HCT116 (cell line): ENCODE data around the gene ACBD6. TPM values are rescaled to one million over a fixed set of nuclear protein-coding genes. Genes with fewer than 3 reads are reported as not detected.

Experiments used
- ATAC-seq: fragments of 200-7000 bp; cut with Tn5 transposase; 2 replicates; pipeline ENCODE4 v1.9.1; 2020; ENCODE audit warnings: mild to moderate bottlenecking, moderate library complexity
- BruUV-seq: library from RNA; stranded (reverse); fragments of 400-500 nt; replicated peaks from 2 replicates; lab custom pipeline; 2021; lab: Mats Ljungman, UMichigan
- CTCF ChIA-PET: fragments of 300-600 bp; sonication (Branson Sonifier 250); formaldehyde crosslinking; loops from one replicate; lab custom pipeline; 2021; ENCODE audit warnings: antibody characterized with exemption; lab: Charles Lee
- POLR2A ChIA-PET: fragments of 300-600, 350-600 bp; sonication (Branson Sonifier 250); formaldehyde crosslinking; loops from one replicate; lab custom pipeline; 2021; ENCODE audit warnings: antibody characterized with exemption; lab: Charles Lee
- RAD21 ChIA-PET, 2 experiments: fragments of 300-600 bp; sonication (Branson Sonifier 250); formaldehyde crosslinking; loops; one replicate each; lab custom pipeline; 2023; ENCODE audit warnings: low total read pairs in 2 of 2; ENCODE audit not compliant: uncharacterized antibody in 2 of 2, unreplicated experiment in 2 of 2, low non-redundant PET in 1 of 2; lab: Charles Lee
- DNase-seq: peaks from one replicate; pipeline ENCODE4 v3.0.0-alpha.2; 2010; ENCODE audit warnings: low read depth, low spot score
- H2AFZ ChIP-seq: fragments of 200-600 bp; shearing (Covaris generic), sonication (generic); 2 replicates; pipeline ENCODE4 v1.6.1; 2017; ENCODE audit warnings: low read depth, mixed run types, mixed read lengths, antibody characterized with exemption, low read length; ENCODE audit not compliant: poor library complexity, severe bottlenecking
- H3K27ac ChIP-seq: 2 replicates; pipeline ENCODE4 v1.5.1; 2012; ENCODE audit warnings: low read depth, low read length
- H3K27me3 ChIP-seq: fragments of 200-600 bp; sonication (generic); 2 replicates; pipeline ENCODE4 v1.6.1; 2016; ENCODE audit warnings: mixed run types, low read length, mixed read lengths; ENCODE audit not compliant: insufficient read depth
- H3K36me3 ChIP-seq, 2 experiments: fragments of 200-500 bp in 1 of 2; fragments of 200-600 bp in 1 of 2; sonication (Bioruptor generic) in 1 of 2; sonication (generic) in 1 of 2; 2 replicates each; pipeline versions ENCODE4 v1.5.1 to v1.6.1; 2014 to 2016; ENCODE audit warnings: low read length in 2 of 2, inconsistent platforms in 1 of 2, mixed read lengths in 1 of 2, mixed run types in 1 of 2; ENCODE audit not compliant: insufficient read depth in 2 of 2, control insufficient read depth in 1 of 2
- H3K4me1 ChIP-seq, 2 experiments: fragments of 200-600 bp in 1 of 2; sonication (generic) in 1 of 2; 2 replicates each; pipeline versions ENCODE4 v1.5.1 to v1.6.1; 2012 to 2017; ENCODE audit warnings: low read length in 2 of 2, inconsistent platforms in 1 of 2, mild to moderate bottlenecking in 1 of 2, mixed read lengths in 1 of 2, mixed run types in 1 of 2, moderate library complexity in 1 of 2; ENCODE audit not compliant: insufficient read depth in 2 of 2, control insufficient read depth in 1 of 2
- H3K4me2 ChIP-seq: fragments of 200-600 bp; sonication (generic); 2 replicates; pipeline ENCODE4 v1.6.1; 2017; ENCODE audit warnings: mixed run types, low read length, mixed read lengths
- H3K4me3 ChIP-seq, 2 experiments: fragments of 200-600 bp in 1 of 2; sonication (generic) in 1 of 2; replicated peaks in 1 of 2; 2 replicates each; pipeline ENCODE4 v1.5.1; 2011 to 2016; ENCODE audit warnings: low read length in 2 of 2, control low read depth in 1 of 2, low read depth in 1 of 2, mild to moderate bottlenecking in 1 of 2, mixed read lengths in 1 of 2, mixed run types in 1 of 2
- H3K79me2 ChIP-seq: fragments of 200-600 bp; sonication (generic); 2 replicates; pipeline ENCODE4 v1.6.1; 2017; ENCODE audit warnings: mild to moderate bottlenecking, mixed run types, low read length, moderate library complexity, mixed read lengths; ENCODE audit not compliant: insufficient read depth
- H3K9ac ChIP-seq: fragments of 200-600 bp; sonication (generic); 2 replicates; pipeline ENCODE4 v1.6.1; 2016; ENCODE audit warnings: low read length, mixed read lengths
- H3K9me2 ChIP-seq: fragments of 200-600 bp; sonication (generic), shearing (Covaris generic); 2 replicates; pipeline ENCODE4 v1.6.1; 2017; ENCODE audit warnings: mixed run types, mild to moderate bottlenecking, moderate library complexity; ENCODE audit not compliant: insufficient read depth
- H3K9me3 ChIP-seq, 2 experiments: fragments of 200-500 bp in 1 of 2; fragments of 200-600 bp in 1 of 2; sonication (Bioruptor generic) in 1 of 2; sonication (generic) in 1 of 2; 2 replicates each; pipeline ENCODE4 v1.6.1; 2014 to 2017; ENCODE audit warnings: low read length in 2 of 2, mixed read lengths in 2 of 2, inconsistent platforms in 1 of 2, low read depth in 1 of 2, mild to moderate bottlenecking in 1 of 2, mixed run types in 1 of 2, moderate library complexity in 1 of 2; ENCODE audit not compliant: control insufficient read depth in 1 of 2, insufficient read depth in 1 of 2
- H4K20me1 ChIP-seq: fragments of 200-600 bp; sonication (generic), shearing (Covaris generic); 2 replicates; pipeline ENCODE4 v1.6.1; 2017; ENCODE audit warnings: mixed run types, mild to moderate bottlenecking, moderate library complexity; ENCODE audit not compliant: insufficient read depth
- CBX3 ChIP-seq: IDR thresholded peaks from 2 replicates; pipeline ENCODE4 v1.6.1; 2012; ENCODE audit warnings: low read depth
- CEBPB ChIP-seq: IDR thresholded peaks from 2 replicates; pipeline ENCODE4 v1.6.1; 2012; ENCODE audit warnings: low read depth
- EGR1 ChIP-seq: IDR thresholded peaks from 2 replicates; pipeline ENCODE4 v1.6.1; 2012; ENCODE audit warnings: low read depth
- ELF1 ChIP-seq: IDR thresholded peaks from 2 replicates; pipeline ENCODE4 v1.6.1; 2012; ENCODE audit warnings: low read depth, borderline replicate concordance
- EZH2 ChIP-seq: fragments of 200-600 bp; sonication (generic); IDR thresholded peaks from 2 replicates; pipeline ENCODE4 v1.6.1; 2017; ENCODE audit warnings: antibody characterized with exemption, mixed run types
- EZH2phosphoT487 ChIP-seq: fragments of 200-600 bp; IDR thresholded peaks from 2 replicates; pipeline ENCODE4 v1.6.1; 2018; ENCODE audit warnings: antibody characterized with exemption, borderline replicate concordance
- FOSL1 ChIP-seq: IDR thresholded peaks from 2 replicates; pipeline ENCODE4 v1.6.1; 2012; ENCODE audit warnings: low read depth
- POLR2A ChIP-seq: IDR thresholded peaks from 2 replicates; pipeline ENCODE4 v1.7.0; 2011; ENCODE audit warnings: borderline replicate concordance; ENCODE audit not compliant: insufficient read depth, insufficient read length; ENCODE audit errors: extremely low read depth
- POLR2AphosphoS5 ChIP-seq: IDR thresholded peaks from 2 replicates; pipeline ENCODE4 v1.6.1; 2011; ENCODE audit warnings: mild to moderate bottlenecking, low read depth, low read length, moderate library complexity
- RAD21 ChIP-seq: IDR thresholded peaks from 2 replicates; pipeline ENCODE4 v1.6.1; 2012; ENCODE audit warnings: low read depth, mild to moderate bottlenecking
- SIN3A ChIP-seq: IDR thresholded peaks from 2 replicates; pipeline ENCODE4 v1.6.1; 2012; ENCODE audit warnings: low read depth
- SP1 ChIP-seq: IDR thresholded peaks from 2 replicates; pipeline ENCODE4 v1.6.1; 2012; ENCODE audit warnings: low read depth
- TCF7L2 ChIP-seq: IDR thresholded peaks from 2 replicates; pipeline ENCODE4 v1.7.0; 2011; ENCODE audit warnings: borderline replicate concordance, inconsistent platforms; ENCODE audit not compliant: insufficient read depth, insufficient read length; ENCODE audit errors: extremely low read depth
- ZFX ChIP-seq: fragments of 450-650 bp; IDR thresholded peaks from 2 replicates; pipeline ENCODE4 v1.6.1; 2017
- ZNF274 ChIP-seq: fragments of 200-500 bp; sonication (Bioruptor generic); IDR thresholded peaks from 2 replicates; pipeline ENCODE4 v1.6.1; 2014; ENCODE audit warnings: mild to moderate bottlenecking, low read depth, low read length, inconsistent platforms
- intact Hi-C: fragments of 100-400 bp; cut with micrococcal nuclease; formaldehyde crosslinking; loops from 2 replicates; pipeline ENCODE4 v1.10.0; 2022
- total RNA-seq: library from RNA; stranded (reverse); gene quantifications from one replicate; pipeline ENCODE4 v1.2.1, GENCODE V29; 2021; ENCODE audit not compliant: unreplicated experiment
- TF ChIP-seq, protein P1 (sequence below): IDR thresholded peaks from 2 replicates; pipeline ENCODE4 v1.6.1; 2012
- TF ChIP-seq, protein P2 (sequence below): IDR thresholded peaks from 2 replicates; pipeline ENCODE4 v1.6.1; 2012
- TF ChIP-seq, protein P3 (sequence below), 3 experiments: fragments of 200-600 bp in 1 of 3; sonication (generic) in 1 of 3; IDR thresholded peaks in 2 of 3; conservative IDR thresholded peaks in 1 of 3; 2 replicates each; pipeline ENCODE4 v1.5.1; 2012 to 2017; ENCODE audit warnings: low read depth in 2 of 3, low read length in 2 of 3, antibody characterized with exemption in 1 of 3, borderline replicate concordance in 1 of 3, control low read depth in 1 of 3, mild to moderate bottlenecking in 1 of 3, mixed read lengths in 1 of 3, mixed run types in 1 of 3, moderate library complexity in 1 of 3; ENCODE audit not compliant: insufficient read depth in 1 of 3

ACBD6 gene
- total RNA-seq, 1 experiment from 2014 or later = 43.2 TPM

DNA sequence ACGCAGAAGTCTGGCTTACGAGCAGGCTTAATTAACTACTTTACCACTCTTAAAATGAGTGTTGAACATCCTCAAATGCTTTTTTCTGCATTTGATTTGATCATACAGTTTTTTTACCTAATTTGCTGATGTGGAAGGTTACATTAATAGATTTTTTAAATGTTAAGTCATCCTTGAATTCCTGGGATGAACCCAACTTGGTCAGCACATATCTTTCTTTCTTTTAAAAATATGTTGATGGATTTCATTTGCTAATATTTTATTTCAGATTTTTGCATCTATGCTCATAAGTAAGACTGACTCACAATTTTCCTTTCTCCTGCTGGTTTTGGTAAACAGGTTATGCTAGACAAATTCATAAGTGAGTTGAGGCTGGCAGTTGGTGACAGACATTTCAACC lies 189.5 kb downstream of the ACBD6 start:
- H3K9me3 ChIP-seq = no peaks in the 10 kb centered on the region
- H3K9me2 ChIP-seq = no peaks in the 10 kb centered on the region
- ATAC-seq (no peak), DNase-seq (no peak)
- ChIA-PET POLR2A (no interaction called here), RAD21 (no interaction called here), CTCF (interaction anchor here (1.3 kb wide), 1 partner anchor 16 kb away, joined by 3 read pairs; no protein-coding TSS in a partner anchor)
- H3K4me1 ChIP-seq = peaks cover 8 to 30% of the 10 kb centered on the region in 2 experiments; a peak in 3 of 4 replicates
- H3K4me2 ChIP-seq = no peak overlapping the region
- H3K27me3 ChIP-seq = no peaks in the 10 kb centered on the region
- no peak overlapping the region for H3K4me3 ChIP-seq
- TF ChIP-seq ZNF274 (no peak), FOSL1 (no peak), POLR2AphosphoS5 (no peak), CBX3 (no peak), EGR1 (no peak), SIN3A (no peak), SP1 (no peak), RAD21 (no peak), ZFX (no peak), CEBPB (no peak), EZH2 (no peak), ELF1 (no peak), TCF7L2 (no peak), POLR2A (no peak), EZH2phosphoT487 (no peak)
- TF ChIP-seq, protein P1, sequence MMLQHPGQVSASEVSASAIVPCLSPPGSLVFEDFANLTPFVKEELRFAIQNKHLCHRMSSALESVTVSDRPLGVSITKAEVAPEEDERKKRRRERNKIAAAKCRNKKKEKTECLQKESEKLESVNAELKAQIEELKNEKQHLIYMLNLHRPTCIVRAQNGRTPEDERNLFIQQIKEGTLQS = no peak
- TF ChIP-seq, protein P2, sequence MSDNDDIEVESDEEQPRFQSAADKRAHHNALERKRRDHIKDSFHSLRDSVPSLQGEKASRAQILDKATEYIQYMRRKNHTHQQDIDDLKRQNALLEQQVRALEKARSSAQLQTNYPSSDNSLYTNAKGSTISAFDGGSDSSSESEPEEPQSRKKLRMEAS = no peak
- TF ChIP-seq, protein P3, sequence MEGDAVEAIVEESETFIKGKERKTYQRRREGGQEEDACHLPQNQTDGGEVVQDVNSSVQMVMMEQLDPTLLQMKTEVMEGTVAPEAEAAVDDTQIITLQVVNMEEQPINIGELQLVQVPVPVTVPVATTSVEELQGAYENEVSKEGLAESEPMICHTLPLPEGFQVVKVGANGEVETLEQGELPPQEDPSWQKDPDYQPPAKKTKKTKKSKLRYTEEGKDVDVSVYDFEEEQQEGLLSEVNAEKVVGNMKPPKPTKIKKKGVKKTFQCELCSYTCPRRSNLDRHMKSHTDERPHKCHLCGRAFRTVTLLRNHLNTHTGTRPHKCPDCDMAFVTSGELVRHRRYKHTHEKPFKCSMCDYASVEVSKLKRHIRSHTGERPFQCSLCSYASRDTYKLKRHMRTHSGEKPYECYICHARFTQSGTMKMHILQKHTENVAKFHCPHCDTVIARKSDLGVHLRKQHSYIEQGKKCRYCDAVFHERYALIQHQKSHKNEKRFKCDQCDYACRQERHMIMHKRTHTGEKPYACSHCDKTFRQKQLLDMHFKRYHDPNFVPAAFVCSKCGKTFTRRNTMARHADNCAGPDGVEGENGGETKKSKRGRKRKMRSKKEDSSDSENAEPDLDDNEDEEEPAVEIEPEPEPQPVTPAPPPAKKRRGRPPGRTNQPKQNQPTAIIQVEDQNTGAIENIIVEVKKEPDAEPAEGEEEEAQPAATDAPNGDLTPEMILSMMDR (IDR thresholded peaks at IDR 0.05 in 2 of 3, conservative IDR thresholded peaks at IDR 0.05 in 1 of 3; ENCODE audit: borderline replicate concordance in 1 of 3, insufficient read depth in 1 of 3, low read depth in 2 of 3, low read length in 2 of 3) = no peak
- no TSS peak for BruUV-seq
- intact Hi-C loops = no loop called here
- no peaks in the 10 kb centered on the region for H4K20me1 ChIP-seq
- no peaks in the 10 kb centered on the region; a peak in 1 of 4 replicates for H3K36me3 ChIP-seq
- H2AFZ ChIP-seq = no peak overlapping the region
- H3K79me2 ChIP-seq = no peaks in the 10 kb centered on the region
- no peak overlapping the region for H3K9ac ChIP-seq
- H3K27ac ChIP-seq = no peak overlapping the region
